HepG2 (cell line): ENCODE results near the gene FMNL2. TPM values are rescaled to one million over a fixed set of nuclear protein-coding genes. Genes with fewer than 3 reads are reported as not detected.

Experiments
- CEBPG ChIP-seq: IDR thresholded peaks from 2 replicates; pipeline ENCODE4 v1.6.1; 2016
- CTCF ChIP-seq: sonication (generic); formaldehyde crosslinking; IDR thresholded peaks from 2 replicates; pipeline ENCODE4 v1.5.0; 2020; ENCODE audit warnings: mild to moderate bottlenecking, missing genetic modification reagents, moderate library complexity
- ERF ChIP-seq: IDR thresholded peaks from 2 replicates; pipeline ENCODE4 v1.6.1; 2018; ENCODE audit warnings: missing biosample characterization, missing genetic modification reagents
- GATAD2A ChIP-seq: IDR thresholded peaks from 2 replicates; pipeline ENCODE4 v1.6.1; 2016
- GLI4 ChIP-seq: sonication (generic); formaldehyde crosslinking; IDR thresholded peaks from 2 replicates; pipeline ENCODE4 v1.5.1; 2020; ENCODE audit warnings: missing genetic modification reagents, mild to moderate bottlenecking, moderate library complexity, borderline replicate concordance
- KMT2A ChIP-seq: sonication (generic); formaldehyde crosslinking; IDR thresholded peaks from 2 replicates; pipeline ENCODE4 v1.4.0; 2020; ENCODE audit warnings: missing genetic modification reagents
- MLLT10 ChIP-seq: sonication (generic); formaldehyde crosslinking; IDR thresholded peaks from 2 replicates; pipeline ENCODE4 v1.4.0; 2020; ENCODE audit warnings: missing genetic modification reagents
- NCOA2 ChIP-seq: sonication (generic); formaldehyde crosslinking; IDR thresholded peaks from 2 replicates; pipeline ENCODE4 v1.8.0; 2022; ENCODE audit warnings: inconsistent platforms
- NFIB ChIP-seq: sonication (generic); formaldehyde crosslinking; IDR thresholded peaks from 2 replicates; pipeline ENCODE4 v1.9.0; 2021; ENCODE audit warnings: missing genetic modification reagents, mild to moderate bottlenecking, borderline replicate concordance
- NONO ChIP-seq, 2 experiments: fragments of 450-650 bp in 1 of 2; sonication (generic) in 1 of 2; formaldehyde crosslinking in 1 of 2; IDR thresholded peaks in 1 of 2; conservative IDR thresholded peaks in 1 of 2; 2 replicates each; pipeline versions ENCODE4 v1.6.1 to v1.8.0; 2017 to 2022; ENCODE audit warnings: mild to moderate bottlenecking in 1 of 2, missing genetic modification reagents in 1 of 2, moderate library complexity in 1 of 2
- NR2F1 ChIP-seq, 2 experiments: fragments of 450-650 bp in 1 of 2; formaldehyde crosslinking in 1 of 2; IDR thresholded peaks; 2 replicates each; pipeline versions ENCODE4 v1.5.0 to v1.6.1; 2016 to 2020; ENCODE audit warnings: mild to moderate bottlenecking in 1 of 2, missing compliant biosample characterization in 1 of 2, missing genetic modification reagents in 1 of 2, moderate library complexity in 1 of 2
- PRMT3 ChIP-seq: sonication (generic); formaldehyde crosslinking; IDR thresholded peaks from 2 replicates; pipeline ENCODE4 v1.8.1; 2022; ENCODE audit warnings: low read depth, mild to moderate bottlenecking, moderate library complexity, missing genetic modification reagents, borderline replicate concordance
- RBM39 ChIP-seq: fragments of 200-400 bp; formaldehyde crosslinking; IDR thresholded peaks from one replicate; pipeline ENCODE4 v1.6.1; 2018; ENCODE audit warnings: antibody characterized with exemption, mild to moderate bottlenecking, low read depth, low read length; ENCODE audit not compliant: poor library complexity, severe bottlenecking
- RCOR2 ChIP-seq: IDR thresholded peaks from 2 replicates; pipeline ENCODE4 v1.6.1; 2016; ENCODE audit warnings: missing biosample characterization, missing genetic modification reagents
- SIN3A ChIP-seq: IDR thresholded peaks from 2 replicates; pipeline ENCODE4 v1.6.1; 2011; ENCODE audit warnings: low read depth, mild to moderate bottlenecking, control low read depth, low read length, borderline replicate concordance
- SIX4 ChIP-seq: sonication (generic); formaldehyde crosslinking; IDR thresholded peaks from 2 replicates; pipeline ENCODE4 v1.4.0; 2020; ENCODE audit warnings: missing genetic modification reagents
- SMYD3 ChIP-seq: sonication (generic); formaldehyde crosslinking; IDR thresholded peaks from 2 replicates; pipeline ENCODE4 v1.8.1; 2023; ENCODE audit warnings: mild to moderate bottlenecking, missing genetic modification reagents
- SOX13 ChIP-seq, 3 experiments: fragments of 450-650 bp in 1 of 3; sonication (generic) in 1 of 3; formaldehyde crosslinking in 1 of 3; IDR thresholded peaks in 2 of 3; conservative IDR thresholded peaks in 1 of 3; 2 replicates each; pipeline versions ENCODE4 v1.5.0 to v1.6.1; 2016 to 2020; ENCODE audit warnings: antibody characterized with exemption in 1 of 3, mild to moderate bottlenecking in 1 of 3, missing compliant biosample characterization in 1 of 3, missing genetic modification reagents in 1 of 3, moderate library complexity in 1 of 3
- SOX5 ChIP-seq: IDR thresholded peaks from 2 replicates; pipeline ENCODE4 v1.6.1; 2016; ENCODE audit warnings: borderline replicate concordance
- SYNCRIP ChIP-seq: fragments of 200-400 bp; formaldehyde crosslinking; IDR thresholded peaks from 2 replicates; pipeline ENCODE4 v1.6.1; 2018; ENCODE audit warnings: mild to moderate bottlenecking, low read depth, low read length; ENCODE audit not compliant: insufficient read depth
- TBL1XR1 ChIP-seq: fragments of 150-350 bp; IDR thresholded peaks from 2 replicates; pipeline ENCODE4 v1.6.1; 2014; ENCODE audit warnings: borderline replicate concordance, low read length; ENCODE audit not compliant: partially characterized antibody
- TRAFD1 ChIP-seq: sonication (generic); formaldehyde crosslinking; IDR thresholded peaks from 2 replicates; pipeline ENCODE4 v1.5.1; 2020; ENCODE audit warnings: missing genetic modification reagents, mild to moderate bottlenecking, borderline replicate concordance
- ZGPAT ChIP-seq: IDR thresholded peaks from 2 replicates; pipeline ENCODE4 v1.6.1; 2016; ENCODE audit warnings: mild to moderate bottlenecking
- ZNF3 ChIP-seq: IDR thresholded peaks from 2 replicates; pipeline ENCODE4 v1.7.0; 2017; ENCODE audit warnings: inconsistent platforms
- ZNF460 ChIP-seq: sonication (generic); formaldehyde crosslinking; IDR thresholded peaks from 2 replicates; pipeline ENCODE4 v1.5.1; 2020; ENCODE audit warnings: missing genetic modification reagents, mild to moderate bottlenecking, borderline replicate concordance
- ZNF780A ChIP-seq: sonication (generic); formaldehyde crosslinking; IDR thresholded peaks from 2 replicates; pipeline ENCODE4 v1.8.0; 2022; ENCODE audit warnings: mild to moderate bottlenecking, missing genetic modification reagents, moderate library complexity
- ZSCAN22 ChIP-seq: sonication (generic); formaldehyde crosslinking; IDR thresholded peaks from 2 replicates; pipeline ENCODE4 v1.4.0; 2020; ENCODE audit warnings: mild to moderate bottlenecking, missing genetic modification reagents
- polyA plus RNA-seq, 8 experiments: library from polyadenylated mRNA; depleted of rRNA in 3 of 8; stranded (reverse) in 7 of 8; unstranded in 1 of 8; fragments of >200 nt; fragmentation: Illumina TruSeq in 4 of 8; extraction: Trizol in 4 of 8; gene quantifications; 2 replicates each; pipeline versions ENCODE4 v1.2.1 to v1.2.3, GENCODE V29; 2011 to 2016; ENCODE audit warnings: low read depth in 4 of 8, missing spikeins in 1 of 8, mixed read lengths in 1 of 8; ENCODE audit not compliant: insufficient read depth in 1 of 8
- total RNA-seq, 5 experiments: library from RNA; depleted of rRNA; stranded (reverse); fragments of >200 nt; fragmentation: Illumina TruSeq; extraction: Trizol; gene quantifications; 2 replicates each; pipeline ENCODE4 v1.2.3, GENCODE V29; 2016; ENCODE audit warnings: low read depth in 1 of 5

The FMNL2 gene
- total and polyA plus RNA-seq, 2 of the 13 experiments (the other 11 are each of a cell fraction or from before 2014, with no cell fraction given) = 66.5 to 67.7 TPM

GRCh38 chr2:152353364-152353763, 18.4 kb downstream of the FMNL2 start (continued):
- TF ChIP-seq NR2F1 (CRISPR knock-in tag; IDR thresholded peaks at IDR 0.05) (peak in 1 of 2 experiments; percentile 26; a peak in 1 of 4 replicates), SYNCRIP (no peak), GLI4 (CRISPR knock-in tag) (no peak), RBM39 (no peak), SIX4 (CRISPR knock-in tag) (no peak), ERF (CRISPR knock-in tag) (peak; percentile 25; the same call in 1 of the 2 replicates), KMT2A (CRISPR knock-in tag) (no peak), NONO (IDR thresholded peaks at IDR 0.05) (no peak), NONO (CRISPR knock-in tag; conservative IDR thresholded peaks at IDR 0.05) (no peak), CTCF (no peak), SOX13 (IDR thresholded peaks at IDR 0.05) (no peak), SOX13 (CRISPR knock-in tag; conservative IDR thresholded peaks at IDR 0.05 in 1 of 2, IDR thresholded peaks at IDR 0.05 in 1 of 2) (peak in 1 of 2 experiments; percentile 54; a peak in 1 of 4 replicates), ZSCAN22 (CRISPR knock-in tag) (no peak), ZNF780A (no peak), ZGPAT (CRISPR knock-in tag) (0 out of 2 replicates have a peak, but pooled peaks have one; percentile 23), TBL1XR1 (no peak), NFIB (CRISPR knock-in tag) (no peak), CEBPG (CRISPR knock-in tag) (no peak), GATAD2A (CRISPR knock-in tag) (peak; percentile 61; the same call in 1 of the 2 replicates), ZNF460 (no peak), TRAFD1 (CRISPR knock-in tag) (no peak), NCOA2 (CRISPR knock-in tag) (0 out of 2 replicates have a peak, but pooled peaks have one; percentile 32), SMYD3 (CRISPR knock-in tag) (no peak), SOX5 (CRISPR knock-in tag) (peak; percentile 43; the same call in 1 of the 2 replicates), ZNF3 (peak; percentile 93), RCOR2 (CRISPR knock-in tag) (0 out of 2 replicates have a peak, but pooled peaks have one; percentile 31), MLLT10 (CRISPR knock-in tag) (no peak), SIN3A (no peak), PRMT3 (CRISPR knock-in tag) (no peak)
